Liver (tissue), 9 donors: Measurements from ENCODE around the gene CARD19. TPM values are rescaled to one million over a fixed set of nuclear protein-coding genes. Genes with fewer than 3 reads are reported as not detected.

Experiments
- DNase-seq: peaks from one replicate; pipeline ENCODE4 v3.0.0-alpha.2; 2017; ENCODE audit warnings: low spot score
- H3K27ac ChIP-seq, 2 donors: one replicate each; pipeline ENCODE4 v1.7.0; 2013; ENCODE audit warnings: inconsistent platforms in 2 of 2, low read length in 2 of 2, control low read depth in 1 of 2, low read depth in 1 of 2, mild to moderate bottlenecking in 1 of 2
- H3K27me3 ChIP-seq, 4 donors: one replicate each; pipeline versions ENCODE4 v1.6.1 to v1.7.0; 2013; ENCODE audit warnings: low read length in 3 of 4, inconsistent platforms in 1 of 4, mild to moderate bottlenecking in 1 of 4, moderate library complexity in 1 of 4; ENCODE audit not compliant: control insufficient read depth in 4 of 4, insufficient read depth in 4 of 4
- H3K36me3 ChIP-seq, 4 donors: one replicate each; pipeline versions ENCODE4 v1.6.1 to v1.7.0; 2013; ENCODE audit warnings: low read length in 3 of 4, mild to moderate bottlenecking in 3 of 4, low read depth in 1 of 4, moderate library complexity in 1 of 4; ENCODE audit not compliant: control insufficient read depth in 4 of 4, insufficient read depth in 3 of 4
- H3K4me1 ChIP-seq, 4 donors: one replicate each; pipeline versions ENCODE4 v1.6.1 to v1.7.0; 2013; ENCODE audit warnings: low read length in 3 of 4, mild to moderate bottlenecking in 3 of 4, moderate library complexity in 1 of 4; ENCODE audit not compliant: control insufficient read depth in 4 of 4, insufficient read depth in 4 of 4
- H3K4me3 ChIP-seq, 3 donors: one replicate each; pipeline versions ENCODE4 v1.6.1 to v1.7.0; 2013; ENCODE audit warnings: low read length in 3 of 3, control low read depth in 1 of 3, low read depth in 1 of 3, mild to moderate bottlenecking in 1 of 3
- H3K9ac ChIP-seq, 2 donors: one replicate each; pipeline ENCODE4 v1.7.0; 2013; ENCODE audit warnings: low read length in 2 of 2, mild to moderate bottlenecking in 2 of 2, moderate library complexity in 2 of 2, control low read depth in 1 of 2, low read depth in 1 of 2
- H3K9me3 ChIP-seq, 4 donors: one replicate each; pipeline versions ENCODE4 v1.6.1 to v1.7.0; 2013; ENCODE audit warnings: low read length in 3 of 4; ENCODE audit not compliant: control insufficient read depth in 4 of 4
- EGR1 ChIP-seq, 2 donors: IDR thresholded peaks; 2 replicates each; pipeline ENCODE4 v1.6.1; 2016 to 2018; ENCODE audit warnings: antibody characterized with exemption in 2 of 2, low read depth in 2 of 2
- FOXA1 ChIP-seq: IDR thresholded peaks from 2 replicates; pipeline ENCODE4 v1.6.1; 2016; ENCODE audit warnings: antibody characterized with exemption
- FOXA2 ChIP-seq: IDR thresholded peaks from 2 replicates; pipeline ENCODE4 v1.6.1; 2016; ENCODE audit warnings: antibody characterized with exemption
- GABPA ChIP-seq, 2 donors: IDR thresholded peaks in 1 of 2; conservative IDR thresholded peaks in 1 of 2; 2 replicates each; pipeline ENCODE4 v1.6.1; 2016; ENCODE audit warnings: antibody characterized with exemption in 2 of 2, mild to moderate bottlenecking in 1 of 2, moderate library complexity in 1 of 2
- HNF4A ChIP-seq, 2 donors: conservative IDR thresholded peaks; 2 replicates each; pipeline ENCODE4 v1.6.1; 2016; ENCODE audit warnings: antibody characterized with exemption in 2 of 2, mild to moderate bottlenecking in 2 of 2
- HNF4G ChIP-seq: IDR thresholded peaks from 2 replicates; pipeline ENCODE4 v1.6.1; 2016; ENCODE audit warnings: antibody characterized with exemption
- JUND ChIP-seq, 2 donors: IDR thresholded peaks; 2 replicates each; pipeline ENCODE4 v1.6.1; 2016; ENCODE audit warnings: antibody characterized with exemption in 2 of 2
- NR2F2 ChIP-seq: IDR thresholded peaks from 2 replicates; pipeline ENCODE4 v1.6.1; 2016; ENCODE audit warnings: antibody characterized with exemption
- RAD21 ChIP-seq, 2 donors: IDR thresholded peaks; 2 replicates each; pipeline ENCODE4 v1.6.1; 2016; ENCODE audit warnings: antibody characterized with exemption in 2 of 2, mild to moderate bottlenecking in 2 of 2
- RXRA ChIP-seq, 2 donors: IDR thresholded peaks; 2 replicates each; pipeline ENCODE4 v1.6.1; 2017 to 2018; ENCODE audit warnings: antibody characterized with exemption in 2 of 2, mild to moderate bottlenecking in 1 of 2
- SP1 ChIP-seq: IDR thresholded peaks from 2 replicates; pipeline ENCODE4 v1.6.1; 2018; ENCODE audit warnings: antibody characterized with exemption, mild to moderate bottlenecking
- TAF1 ChIP-seq: conservative IDR thresholded peaks from 2 replicates; pipeline ENCODE4 v1.6.1; 2016; ENCODE audit warnings: antibody characterized with exemption, mild to moderate bottlenecking
- YY1 ChIP-seq: IDR thresholded peaks from 2 replicates; pipeline ENCODE4 v1.6.1; 2016; ENCODE audit warnings: antibody characterized with exemption, mild to moderate bottlenecking
- ZBTB33 ChIP-seq: IDR thresholded peaks from 2 replicates; pipeline ENCODE4 v1.6.1; 2016; ENCODE audit warnings: antibody characterized with exemption
- WGBS: extraction: QIAGEN DNeasy Blood & Tissue Kit; methylation state at CpG from one replicate; pipeline ENCODE4 v1.1.7; 2013; 5-methylcytosine and 5-hydroxymethylcytosine counted together
- polyA plus RNA-seq, 2 donors: library from polyadenylated mRNA; stranded (reverse) in 1 of 2; unstranded in 1 of 2; fragments of 200-250 nt in 1 of 2; fragments of >200 nt in 1 of 2; fragmentation: Nextera tagmentation in 1 of 2; extraction: Ambion mirVana in 1 of 2; gene quantifications; one replicate each; pipeline versions ENCODE4 v1.2.1 to v1.2.3, GENCODE V29; 2013 to 2015
- total RNA-seq, 2 donors: library from RNA; depleted of rRNA; stranded (reverse); fragments of >200 nt; gene quantifications; one replicate each; pipeline ENCODE4 v1.2.3, GENCODE V29; 2014
- TF ChIP-seq, protein P1 (sequence below): IDR thresholded peaks from 2 replicates; pipeline ENCODE4 v1.6.1; 2016; ENCODE audit warnings: antibody characterized with exemption
- TF ChIP-seq, protein P2 (sequence below): IDR thresholded peaks from 2 replicates; pipeline ENCODE4 v1.6.1; 2016; ENCODE audit warnings: antibody characterized with exemption, mild to moderate bottlenecking
- TF ChIP-seq, protein P3 (sequence below): fragments of 150-350 bp; IDR thresholded peaks from 2 replicates; pipeline ENCODE4 v1.5.1; 2017; ENCODE audit warnings: improper control_type of control experiment, low read depth, low read length; ENCODE audit not compliant: missing input control
- TF ChIP-seq, protein P4 (sequence below): IDR thresholded peaks from 2 replicates; pipeline ENCODE4 v1.6.1; 2016; ENCODE audit warnings: antibody characterized with exemption
- donor health status: healthy.
- donor health status: healthy.
- donor health status: healthy.
- donor health status: healthy.
- donor health status: healthy.

CARD19 gene
- total and polyA plus RNA-seq, 4 donors: 13.0 to 18.2 (median 16.3) TPM

DNA sequence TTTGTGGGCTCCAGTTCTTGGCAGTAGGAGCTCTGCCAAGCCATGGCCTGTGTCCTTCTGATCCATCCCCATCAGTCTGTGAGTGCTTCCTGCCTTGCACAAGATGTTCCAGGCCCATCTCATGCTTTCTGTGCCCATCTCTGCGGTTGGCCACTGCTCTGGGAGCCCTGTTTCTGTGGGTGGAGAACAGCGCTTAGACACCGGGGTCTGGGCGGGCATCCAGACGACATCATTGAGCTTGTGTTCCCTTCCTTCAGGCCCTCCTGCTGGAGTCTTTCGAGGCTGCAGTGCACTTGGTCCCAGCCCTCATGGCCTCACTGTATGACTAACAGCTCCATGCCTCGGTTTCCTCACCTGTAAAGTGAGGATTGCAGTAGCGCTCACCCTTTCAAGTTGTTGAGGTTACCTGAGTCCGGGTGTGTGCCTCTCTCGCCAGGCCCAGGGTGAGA is 14.9 kb upstream of the CARD19 start:
- Histone ChIP-seq H3K4me1 (no peaks in the 10 kb centered on the region), H3K27me3 (no peaks in the 10 kb centered on the region), H3K4me3 (no peak overlapping the region), H3K9me3 (peaks cover 0 to 2% (median 0%) of the 10 kb centered on the region in 4 donors), H3K36me3 (peaks cover 0 to 5% (median 0%) of the 10 kb centered on the region in 4 donors), H3K27ac (no peak overlapping the region), H3K9ac (no peak overlapping the region)
- no peak for DNase-seq
- no peak for TF ChIP-seq JUND (IDR thresholded peaks at IDR 0.05)
- no peak for TF ChIP-seq NR2F2
- no peak for TF ChIP-seq ZBTB33
- TF ChIP-seq SP1: no peak
- TF ChIP-seq, protein P1, sequence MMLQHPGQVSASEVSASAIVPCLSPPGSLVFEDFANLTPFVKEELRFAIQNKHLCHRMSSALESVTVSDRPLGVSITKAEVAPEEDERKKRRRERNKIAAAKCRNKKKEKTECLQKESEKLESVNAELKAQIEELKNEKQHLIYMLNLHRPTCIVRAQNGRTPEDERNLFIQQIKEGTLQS: no peak
- no peak for TF ChIP-seq FOXA2
- no peak for TF ChIP-seq FOXA1
- TF ChIP-seq, protein P2, sequence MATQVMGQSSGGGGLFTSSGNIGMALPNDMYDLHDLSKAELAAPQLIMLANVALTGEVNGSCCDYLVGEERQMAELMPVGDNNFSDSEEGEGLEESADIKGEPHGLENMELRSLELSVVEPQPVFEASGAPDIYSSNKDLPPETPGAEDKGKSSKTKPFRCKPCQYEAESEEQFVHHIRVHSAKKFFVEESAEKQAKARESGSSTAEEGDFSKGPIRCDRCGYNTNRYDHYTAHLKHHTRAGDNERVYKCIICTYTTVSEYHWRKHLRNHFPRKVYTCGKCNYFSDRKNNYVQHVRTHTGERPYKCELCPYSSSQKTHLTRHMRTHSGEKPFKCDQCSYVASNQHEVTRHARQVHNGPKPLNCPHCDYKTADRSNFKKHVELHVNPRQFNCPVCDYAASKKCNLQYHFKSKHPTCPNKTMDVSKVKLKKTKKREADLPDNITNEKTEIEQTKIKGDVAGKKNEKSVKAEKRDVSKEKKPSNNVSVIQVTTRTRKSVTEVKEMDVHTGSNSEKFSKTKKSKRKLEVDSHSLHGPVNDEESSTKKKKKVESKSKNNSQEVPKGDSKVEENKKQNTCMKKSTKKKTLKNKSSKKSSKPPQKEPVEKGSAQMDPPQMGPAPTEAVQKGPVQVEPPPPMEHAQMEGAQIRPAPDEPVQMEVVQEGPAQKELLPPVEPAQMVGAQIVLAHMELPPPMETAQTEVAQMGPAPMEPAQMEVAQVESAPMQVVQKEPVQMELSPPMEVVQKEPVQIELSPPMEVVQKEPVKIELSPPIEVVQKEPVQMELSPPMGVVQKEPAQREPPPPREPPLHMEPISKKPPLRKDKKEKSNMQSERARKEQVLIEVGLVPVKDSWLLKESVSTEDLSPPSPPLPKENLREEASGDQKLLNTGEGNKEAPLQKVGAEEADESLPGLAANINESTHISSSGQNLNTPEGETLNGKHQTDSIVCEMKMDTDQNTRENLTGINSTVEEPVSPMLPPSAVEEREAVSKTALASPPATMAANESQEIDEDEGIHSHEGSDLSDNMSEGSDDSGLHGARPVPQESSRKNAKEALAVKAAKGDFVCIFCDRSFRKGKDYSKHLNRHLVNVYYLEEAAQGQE: no peak
- no peak for TF ChIP-seq TAF1
- TF ChIP-seq HNF4G: no peak
- TF ChIP-seq GABPA (IDR thresholded peaks at IDR 0.05 in 1 of 2, conservative IDR thresholded peaks at IDR 0.05 in 1 of 2): no peak
- TF ChIP-seq YY1: no peak
- TF ChIP-seq, protein P3, sequence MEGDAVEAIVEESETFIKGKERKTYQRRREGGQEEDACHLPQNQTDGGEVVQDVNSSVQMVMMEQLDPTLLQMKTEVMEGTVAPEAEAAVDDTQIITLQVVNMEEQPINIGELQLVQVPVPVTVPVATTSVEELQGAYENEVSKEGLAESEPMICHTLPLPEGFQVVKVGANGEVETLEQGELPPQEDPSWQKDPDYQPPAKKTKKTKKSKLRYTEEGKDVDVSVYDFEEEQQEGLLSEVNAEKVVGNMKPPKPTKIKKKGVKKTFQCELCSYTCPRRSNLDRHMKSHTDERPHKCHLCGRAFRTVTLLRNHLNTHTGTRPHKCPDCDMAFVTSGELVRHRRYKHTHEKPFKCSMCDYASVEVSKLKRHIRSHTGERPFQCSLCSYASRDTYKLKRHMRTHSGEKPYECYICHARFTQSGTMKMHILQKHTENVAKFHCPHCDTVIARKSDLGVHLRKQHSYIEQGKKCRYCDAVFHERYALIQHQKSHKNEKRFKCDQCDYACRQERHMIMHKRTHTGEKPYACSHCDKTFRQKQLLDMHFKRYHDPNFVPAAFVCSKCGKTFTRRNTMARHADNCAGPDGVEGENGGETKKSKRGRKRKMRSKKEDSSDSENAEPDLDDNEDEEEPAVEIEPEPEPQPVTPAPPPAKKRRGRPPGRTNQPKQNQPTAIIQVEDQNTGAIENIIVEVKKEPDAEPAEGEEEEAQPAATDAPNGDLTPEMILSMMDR: no peak
- no peak for TF ChIP-seq RXRA (IDR thresholded peaks at IDR 0.05)
- TF ChIP-seq, protein P4, sequence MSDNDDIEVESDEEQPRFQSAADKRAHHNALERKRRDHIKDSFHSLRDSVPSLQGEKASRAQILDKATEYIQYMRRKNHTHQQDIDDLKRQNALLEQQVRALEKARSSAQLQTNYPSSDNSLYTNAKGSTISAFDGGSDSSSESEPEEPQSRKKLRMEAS: no peak
- no peak for TF ChIP-seq RAD21 (IDR thresholded peaks at IDR 0.05)
- no peak for TF ChIP-seq EGR1 (IDR thresholded peaks at IDR 0.05; ENCODE audit: low read depth in 2 of 2)
- TF ChIP-seq HNF4A (conservative IDR thresholded peaks at IDR 0.05): no peak
- 96% methylated on average over 10 of the region's 10 CpGs for WGBS
